Measurements from ENCODE around the gene KYNU. TPM values are rescaled to one million over a fixed set of nuclear protein-coding genes. Genes with fewer than 3 reads are reported as not detected.

The KYNU gene
- total and polyA plus RNA-seq, 2 experiments from 2014 or later, result not detected

- Histone ChIP-seq H3K27ac (no peak overlapping the region), H2AFZ (peak overlapping the region; percentile 52), H3K27me3 (replicated peaks; ENCODE audit: insufficient read depth) (no peaks in the 10 kb centered on the region), H3K4me2 (ENCODE audit: unreplicated experiment) (no peak overlapping the region), H3K9ac (no peak overlapping the region), H4K20me1 (ENCODE audit: insufficient read depth) (no peaks in the 10 kb centered on the region), H3K9me2 (ENCODE audit: insufficient read depth) (no peaks in the 10 kb centered on the region), H3K9me3 (ENCODE audit: low read depth) (no peaks in the 10 kb centered on the region), H3K4me1 (ENCODE audit: insufficient read depth) (peaks cover 17% of the 10 kb centered on the region), H3K36me3 (ENCODE audit: low read depth) (no peaks in the 10 kb centered on the region), H3K4me3 (no peak overlapping the region), H3K79me2 (ENCODE audit: insufficient read depth) (no peaks in the 10 kb centered on the region), H3F3A (ENCODE audit: insufficient read depth) (peaks cover 14% of the 10 kb centered on the region; the same call in 1 of the 2 replicates)
- in situ Hi-C loops (cut with MboI), result no loop called here
- WGBS, 2 experiments (ENCODE audit: low coverage in 1 of 2, low lambda C conversion rate in 2 of 2, missing lambda C conversion rate in 2 of 2), result 50 to 53% methylated on average over 4 of the region's 4 CpGs
- DNase-seq, result peak; percentile 27
- no peak for TF ChIP-seq EZH2phosphoT487 (IDR thresholded peaks at IDR 0.05; ENCODE audit: insufficient read depth, low read depth)
These were observed 95.8 kb downstream of the KYNU start for GRCh38 chr2:142973160-142973821.

- Histone ChIP-seq H4K20me1 (ENCODE audit: insufficient read depth) (no peaks in the 10 kb centered on the region), H3K9me2 (ENCODE audit: insufficient read depth) (no peaks in the 10 kb centered on the region), H3K79me2 (ENCODE audit: insufficient read depth) (no peaks in the 10 kb centered on the region), H3K9me3 (ENCODE audit: low read depth) (no peaks in the 10 kb centered on the region), H3K4me3 (no peak overlapping the region), H3K9ac (no peak overlapping the region), H2AFZ (peak overlapping the region; percentile 52), H3F3A (ENCODE audit: insufficient read depth) (peaks cover 14% of the 10 kb centered on the region; the same call in 1 of the 2 replicates), H3K36me3 (ENCODE audit: low read depth) (no peaks in the 10 kb centered on the region), H3K4me2 (ENCODE audit: unreplicated experiment) (peak overlapping the region; percentile 40), H3K27ac (no peak overlapping the region), H3K27me3 (replicated peaks; ENCODE audit: insufficient read depth) (no peaks in the 10 kb centered on the region), H3K4me1 (ENCODE audit: insufficient read depth) (peaks cover 17% of the 10 kb centered on the region)
- WGBS, 2 experiments (ENCODE audit: low coverage in 1 of 2, low lambda C conversion rate in 2 of 2, missing lambda C conversion rate in 2 of 2), result 37 to 42% methylated on average over 4 of the region's 4 CpGs
- in situ Hi-C loops (cut with MboI), result no loop called here
- DNase-seq, result no peak
- TF ChIP-seq EZH2 (IDR thresholded peaks at IDR 0.05; ENCODE audit: insufficient read depth, poor library complexity, severe bottlenecking), result no peak
- no peak for TF ChIP-seq EZH2phosphoT487 (IDR thresholded peaks at IDR 0.05; ENCODE audit: insufficient read depth, low read depth)
These were observed 96.4 kb downstream of the KYNU start for GRCh38 chr2:142973822-142974207.

GRCh38 chr2:142974288-142975024 is 97.0 kb downstream of the KYNU start:
- Histone ChIP-seq H3K9ac (no peak overlapping the region), H3K36me3 (ENCODE audit: low read depth) (no peaks in the 10 kb centered on the region), H4K20me1 (ENCODE audit: insufficient read depth) (no peaks in the 10 kb centered on the region), H3K79me2 (ENCODE audit: insufficient read depth) (no peaks in the 10 kb centered on the region), H2AFZ (peak overlapping the region; percentile 52), H3K4me2 (ENCODE audit: unreplicated experiment) (peak overlapping the region; percentile 40), H3K27ac (peak overlapping the region; percentile 32; the same call in 1 of the 2 replicates), H3K4me1 (ENCODE audit: insufficient read depth) (peaks cover 17% of the 10 kb centered on the region), H3K27me3 (replicated peaks; ENCODE audit: insufficient read depth) (no peaks in the 10 kb centered on the region), H3K4me3 (no peak overlapping the region), H3K9me3 (ENCODE audit: low read depth) (no peaks in the 10 kb centered on the region), H3K9me2 (ENCODE audit: insufficient read depth) (no peaks in the 10 kb centered on the region), H3F3A (ENCODE audit: insufficient read depth) (peaks cover 14% of the 10 kb centered on the region; the same call in 1 of the 2 replicates)
- 82 to 83% methylated on average over 3 of the region's 3 CpGs for WGBS, 2 experiments (ENCODE audit: low coverage in 1 of 2, low lambda C conversion rate in 2 of 2, missing lambda C conversion rate in 2 of 2)
- TF ChIP-seq EZH2phosphoT487 (IDR thresholded peaks at IDR 0.05; ENCODE audit: insufficient read depth, low read depth) (no peak), EZH2 (IDR thresholded peaks at IDR 0.05; ENCODE audit: insufficient read depth, poor library complexity, severe bottlenecking) (no peak)
- in situ Hi-C loops (cut with MboI), result loop anchor here (25.0 kb wide), 1 partner anchor 787 kb away; no protein-coding TSS in a partner anchor
- peak; percentile 39 for DNase-seq

- Histone ChIP-seq H3K79me2 (ENCODE audit: insufficient read depth) (no peaks in the 10 kb centered on the region), H3K9ac (no peak overlapping the region), H3K4me3 (no peak overlapping the region), H3K36me3 (ENCODE audit: low read depth) (no peaks in the 10 kb centered on the region), H2AFZ (no peak overlapping the region), H3F3A (ENCODE audit: insufficient read depth) (peaks cover 14% of the 10 kb centered on the region; the same call in 1 of the 2 replicates), H3K4me2 (ENCODE audit: unreplicated experiment) (no peak overlapping the region), H3K27me3 (replicated peaks; ENCODE audit: insufficient read depth) (no peaks in the 10 kb centered on the region), H3K9me2 (ENCODE audit: insufficient read depth) (no peaks in the 10 kb centered on the region), H3K4me1 (ENCODE audit: insufficient read depth) (peaks cover 17% of the 10 kb centered on the region), H3K9me3 (ENCODE audit: low read depth) (no peaks in the 10 kb centered on the region), H4K20me1 (ENCODE audit: insufficient read depth) (no peaks in the 10 kb centered on the region), H3K27ac (no peak overlapping the region)
- in situ Hi-C loops (cut with MboI), result loop anchor here (25.0 kb wide), 1 partner anchor 788 kb away; no protein-coding TSS in a partner anchor
- no peak for DNase-seq
- TF ChIP-seq EZH2 (IDR thresholded peaks at IDR 0.05; ENCODE audit: insufficient read depth, poor library complexity, severe bottlenecking) (no peak), EZH2phosphoT487 (IDR thresholded peaks at IDR 0.05; ENCODE audit: insufficient read depth, low read depth) (no peak)
- WGBS, 2 experiments (ENCODE audit: low coverage in 1 of 2, low lambda C conversion rate in 2 of 2, missing lambda C conversion rate in 2 of 2), result 50 to 74% methylated on average over 1 of the region's 1 CpG
These were observed 97.8 kb downstream of the KYNU start for GRCh38 chr2:142975239-142975638.
